GM20431 (cell line): Measurements from ENCODE around the gene CNTN4.

ENCODE experiments used
- in situ Hi-C: fragments of 300-500 bp; cut with MseI, MboI; formaldehyde crosslinking; loops from one replicate; pipeline ENCODE4 v1.15.0; 2020; ENCODE audit warnings: low sequenced_read_pairs; ENCODE audit not compliant: unreplicated experiment

CNTN4 gene

DNA sequence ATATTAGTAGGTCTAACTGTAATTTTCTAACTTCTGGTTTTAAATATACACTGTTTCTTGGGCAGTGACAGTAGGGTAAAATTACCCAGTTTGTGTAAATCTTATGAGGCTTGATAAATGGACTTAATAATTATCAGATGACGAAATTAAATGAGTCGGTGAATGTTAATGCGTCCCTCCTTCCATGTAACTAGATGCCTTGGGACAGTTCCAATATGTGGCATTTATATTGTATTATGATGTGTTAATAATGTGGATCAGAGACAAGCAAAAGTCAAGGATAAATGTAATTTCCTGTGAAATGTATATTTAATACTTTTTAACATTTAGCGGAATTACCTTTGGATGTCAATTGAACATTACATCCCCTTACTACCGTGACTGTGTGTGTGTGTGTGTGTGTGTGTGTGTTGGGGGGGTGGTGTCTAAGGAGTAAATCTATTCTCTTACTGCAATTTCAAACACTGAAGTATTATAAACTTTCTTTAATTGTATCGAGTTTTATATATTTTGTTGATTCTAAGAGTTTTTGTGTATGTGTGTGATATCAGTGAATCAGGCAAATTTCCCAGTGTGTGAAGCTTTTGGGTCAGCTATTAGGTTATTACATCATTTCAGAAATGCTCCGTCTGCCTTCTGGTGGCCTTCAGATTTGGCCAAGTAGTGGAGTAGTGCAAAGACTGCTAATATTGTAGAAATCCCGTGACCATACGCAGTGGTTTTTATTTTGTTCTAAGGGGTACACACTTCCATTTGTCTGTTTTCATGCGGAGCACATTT, 50.1 kb downstream of the CNTN4 start:
- in situ Hi-C loops = no loop called here

- in situ Hi-C loops = no loop called here
These were observed 54.4 kb downstream of the CNTN4 start for GRCh38 chr3:2153053-2153452.

GRCh38 chr3:2153547-2153946, 54.9 kb downstream of the CNTN4 start:
- in situ Hi-C loops = no loop called here

GRCh38 chr3:2154621-2155020, 56.0 kb downstream of the CNTN4 start:
- in situ Hi-C loops = no loop called here

DNA sequence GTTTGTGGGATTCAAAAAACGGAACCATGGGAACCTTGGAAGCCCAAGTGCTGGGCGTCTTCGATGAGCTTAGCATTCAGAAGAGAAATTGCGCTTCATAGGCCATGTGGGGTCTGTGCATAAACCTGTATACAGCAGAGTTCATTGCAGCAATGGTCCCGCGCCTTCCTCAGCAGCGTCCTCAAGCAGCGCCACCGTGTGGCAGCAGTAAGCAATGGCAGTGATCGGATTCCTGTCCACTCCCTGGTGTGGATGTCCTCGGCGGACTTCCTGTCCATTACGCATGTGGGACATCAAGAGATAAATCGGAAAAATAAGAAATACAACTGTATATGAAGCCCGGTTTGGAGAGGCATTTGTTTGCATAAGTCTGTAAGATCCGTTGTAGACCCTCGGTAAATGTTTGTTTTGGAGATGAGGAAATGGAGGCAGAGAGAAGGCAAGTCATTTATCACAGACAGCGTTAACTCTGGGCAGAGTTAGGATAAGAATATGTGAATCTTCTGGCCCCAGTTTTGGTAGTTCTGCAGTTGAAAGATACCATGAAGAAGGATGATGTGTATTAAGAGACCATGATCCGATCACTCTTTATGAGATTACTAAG, 57.7 kb downstream of the CNTN4 start:
- in situ Hi-C loops = no loop called here

GRCh38 chr3:2158828-2159227, 60.2 kb downstream of the CNTN4 start:
- in situ Hi-C loops = no loop called here

DNA sequence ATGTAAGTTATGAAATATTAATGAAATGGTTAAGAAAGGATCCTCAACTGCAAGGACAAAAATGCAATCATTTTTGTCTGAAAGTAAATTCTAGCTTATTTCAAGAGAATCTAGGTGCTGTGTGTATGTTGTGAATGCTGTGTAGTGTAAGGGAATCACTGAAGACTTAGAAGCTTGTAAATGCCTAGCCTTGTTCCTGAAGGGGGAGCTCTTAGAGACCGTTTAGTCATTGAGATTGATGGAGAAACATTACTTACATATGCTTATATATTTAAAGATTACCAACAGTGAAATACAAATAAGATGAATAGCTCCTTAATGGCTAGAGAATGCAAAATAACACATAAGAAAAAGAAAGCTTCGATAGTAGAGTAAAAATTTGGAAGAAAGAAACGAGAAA, 67.9 kb downstream of the CNTN4 start:
- in situ Hi-C loops = no loop called here

DNA sequence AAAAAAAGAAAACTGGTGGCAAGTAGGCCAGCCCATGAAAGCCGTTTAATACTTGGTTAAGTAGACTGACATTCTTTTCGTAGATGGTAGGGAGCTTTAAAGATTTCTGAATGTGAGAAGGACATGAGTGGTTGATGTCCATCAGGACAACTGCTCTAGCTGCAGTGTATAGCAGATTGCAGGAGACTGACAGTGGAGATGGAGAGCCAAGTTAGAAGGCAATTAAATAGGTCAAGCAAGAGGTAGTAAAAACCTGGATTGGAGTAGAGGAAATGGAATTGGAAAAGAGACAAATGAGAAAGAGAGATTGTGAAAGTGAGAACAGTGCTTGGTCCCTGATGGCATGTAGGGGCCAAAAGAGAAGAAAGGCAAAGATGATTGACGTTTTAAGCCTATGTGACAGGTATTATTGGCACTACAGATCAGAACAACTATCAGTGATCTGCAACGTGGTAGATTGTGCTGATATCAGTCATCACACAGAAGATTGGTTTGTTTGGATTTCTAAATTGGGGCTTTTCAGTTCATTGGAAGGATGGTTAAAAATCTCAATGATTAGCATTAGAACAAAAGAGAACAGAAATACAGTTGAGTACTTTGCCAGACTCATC, 74.0 kb downstream of the CNTN4 start:
- in situ Hi-C loops = no loop called here

GRCh38 chr3:2180634-2181033, 82.0 kb downstream of the CNTN4 start:
- in situ Hi-C loops = no loop called here

DNA sequence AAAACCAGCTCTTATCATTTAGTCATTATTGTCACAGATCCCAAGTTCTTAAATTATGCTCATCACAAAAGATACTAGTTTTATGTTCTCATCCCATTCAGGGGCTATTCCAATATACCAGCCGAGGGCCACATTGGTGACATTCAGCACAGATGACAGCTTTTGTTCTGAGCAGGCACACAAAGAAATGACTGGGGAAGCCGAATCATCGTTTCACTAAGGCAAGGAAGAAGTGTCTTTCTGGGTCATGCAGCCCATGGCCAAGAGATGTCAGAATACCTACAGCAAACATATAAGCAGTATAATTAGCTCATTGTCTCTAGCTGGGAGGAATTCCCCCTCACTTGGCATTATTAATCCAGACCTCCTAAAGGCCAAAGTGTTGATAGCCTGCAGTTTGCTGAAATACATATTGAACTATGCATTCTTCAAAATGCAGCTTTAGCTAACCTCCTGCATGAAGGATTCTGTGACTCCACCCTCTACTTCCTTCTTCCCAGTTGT, 100.2 kb downstream of the CNTN4 start:
- in situ Hi-C loops = no loop called here

GRCh38 chr3:2204054-2204453, 105.4 kb downstream of the CNTN4 start:
- in situ Hi-C loops = no loop called here

GRCh38 chr3:2205692-2206091, 107.0 kb downstream of the CNTN4 start:
- in situ Hi-C loops = no loop called here

GRCh38 chr3:2206536-2206935, 107.9 kb downstream of the CNTN4 start:
- in situ Hi-C loops = no loop called here

- in situ Hi-C loops = no loop called here
These were observed 112.9 kb downstream of the CNTN4 start for GRCh38 chr3:2211568-2211967.

DNA sequence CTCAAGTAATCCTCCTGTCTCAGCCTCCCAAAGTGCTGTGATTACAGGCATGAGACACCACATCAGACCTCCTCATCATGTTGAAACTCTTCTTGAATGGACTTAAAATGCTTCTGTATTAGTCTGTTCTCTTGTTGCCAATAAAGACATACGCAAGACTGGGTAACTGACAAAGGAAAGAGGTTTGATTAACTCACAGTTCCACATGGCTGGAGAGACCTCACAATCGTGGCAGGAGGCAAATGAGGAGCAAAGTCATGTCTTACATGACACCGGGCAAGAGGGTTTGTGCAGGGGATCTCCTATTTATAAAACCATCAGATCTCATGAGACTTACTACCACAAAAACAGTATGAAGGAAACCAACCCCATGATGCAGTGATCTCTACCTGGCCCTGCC, 113.5 kb downstream of the CNTN4 start:
- in situ Hi-C loops = no loop called here

- in situ Hi-C loops = no loop called here
These were observed 119.7 kb downstream of the CNTN4 start for GRCh38 chr3:2218375-2218774.

GRCh38 chr3:2218816-2219215, 120.2 kb downstream of the CNTN4 start:
- in situ Hi-C loops = no loop called here

DNA sequence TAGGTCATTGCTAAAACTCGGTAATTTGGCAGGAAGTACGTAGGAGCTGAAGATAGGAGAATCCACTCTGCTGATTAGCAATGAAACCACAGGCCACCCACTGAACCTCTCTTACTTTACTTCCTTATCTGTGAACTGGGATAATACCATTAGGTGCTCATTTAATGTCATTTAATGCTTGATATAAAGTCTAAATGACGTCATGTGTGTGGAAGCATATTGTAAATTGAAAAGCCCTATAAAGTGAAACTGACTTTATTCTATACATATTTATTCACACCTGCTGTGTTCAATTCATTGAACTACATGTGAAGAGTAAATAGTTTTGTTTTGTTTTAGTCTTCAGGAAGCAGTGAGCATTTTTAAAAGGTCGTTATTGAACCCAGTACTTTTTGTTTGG, 137.5 kb downstream of the CNTN4 start:
- in situ Hi-C loops = no loop called here

GRCh38 chr3:2244137-2244536, 145.5 kb downstream of the CNTN4 start:
- in situ Hi-C loops = no loop called here

- in situ Hi-C loops = no loop called here
These were observed 148.4 kb downstream of the CNTN4 start for GRCh38 chr3:2246873-2247648.

DNA sequence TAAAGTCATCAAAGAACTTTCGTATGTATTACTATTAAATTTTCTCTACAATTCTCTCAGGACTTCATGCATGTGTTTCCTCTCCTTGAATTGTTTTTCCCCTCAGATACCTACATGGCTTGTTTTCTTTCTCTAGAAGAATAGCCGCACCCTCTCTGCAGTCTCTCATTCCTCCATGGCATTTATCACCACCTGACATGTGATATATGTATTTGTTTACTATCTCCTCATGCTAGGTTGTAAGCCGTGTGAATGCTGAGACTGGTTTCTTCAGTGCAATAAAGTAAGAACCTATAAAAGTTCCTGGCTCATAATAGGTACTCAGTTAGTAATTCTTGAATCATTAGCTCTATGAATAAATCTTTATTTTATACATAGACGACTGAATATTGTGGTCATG, 149.2 kb downstream of the CNTN4 start:
- in situ Hi-C loops = no loop called here
